Measurements from ENCODE around the gene PGBD1.

Gene PGBD1, protein sequence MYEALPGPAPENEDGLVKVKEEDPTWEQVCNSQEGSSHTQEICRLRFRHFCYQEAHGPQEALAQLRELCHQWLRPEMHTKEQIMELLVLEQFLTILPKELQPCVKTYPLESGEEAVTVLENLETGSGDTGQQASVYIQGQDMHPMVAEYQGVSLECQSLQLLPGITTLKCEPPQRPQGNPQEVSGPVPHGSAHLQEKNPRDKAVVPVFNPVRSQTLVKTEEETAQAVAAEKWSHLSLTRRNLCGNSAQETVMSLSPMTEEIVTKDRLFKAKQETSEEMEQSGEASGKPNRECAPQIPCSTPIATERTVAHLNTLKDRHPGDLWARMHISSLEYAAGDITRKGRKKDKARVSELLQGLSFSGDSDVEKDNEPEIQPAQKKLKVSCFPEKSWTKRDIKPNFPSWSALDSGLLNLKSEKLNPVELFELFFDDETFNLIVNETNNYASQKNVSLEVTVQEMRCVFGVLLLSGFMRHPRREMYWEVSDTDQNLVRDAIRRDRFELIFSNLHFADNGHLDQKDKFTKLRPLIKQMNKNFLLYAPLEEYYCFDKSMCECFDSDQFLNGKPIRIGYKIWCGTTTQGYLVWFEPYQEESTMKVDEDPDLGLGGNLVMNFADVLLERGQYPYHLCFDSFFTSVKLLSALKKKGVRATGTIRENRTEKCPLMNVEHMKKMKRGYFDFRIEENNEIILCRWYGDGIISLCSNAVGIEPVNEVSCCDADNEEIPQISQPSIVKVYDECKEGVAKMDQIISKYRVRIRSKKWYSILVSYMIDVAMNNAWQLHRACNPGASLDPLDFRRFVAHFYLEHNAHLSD

DNA sequence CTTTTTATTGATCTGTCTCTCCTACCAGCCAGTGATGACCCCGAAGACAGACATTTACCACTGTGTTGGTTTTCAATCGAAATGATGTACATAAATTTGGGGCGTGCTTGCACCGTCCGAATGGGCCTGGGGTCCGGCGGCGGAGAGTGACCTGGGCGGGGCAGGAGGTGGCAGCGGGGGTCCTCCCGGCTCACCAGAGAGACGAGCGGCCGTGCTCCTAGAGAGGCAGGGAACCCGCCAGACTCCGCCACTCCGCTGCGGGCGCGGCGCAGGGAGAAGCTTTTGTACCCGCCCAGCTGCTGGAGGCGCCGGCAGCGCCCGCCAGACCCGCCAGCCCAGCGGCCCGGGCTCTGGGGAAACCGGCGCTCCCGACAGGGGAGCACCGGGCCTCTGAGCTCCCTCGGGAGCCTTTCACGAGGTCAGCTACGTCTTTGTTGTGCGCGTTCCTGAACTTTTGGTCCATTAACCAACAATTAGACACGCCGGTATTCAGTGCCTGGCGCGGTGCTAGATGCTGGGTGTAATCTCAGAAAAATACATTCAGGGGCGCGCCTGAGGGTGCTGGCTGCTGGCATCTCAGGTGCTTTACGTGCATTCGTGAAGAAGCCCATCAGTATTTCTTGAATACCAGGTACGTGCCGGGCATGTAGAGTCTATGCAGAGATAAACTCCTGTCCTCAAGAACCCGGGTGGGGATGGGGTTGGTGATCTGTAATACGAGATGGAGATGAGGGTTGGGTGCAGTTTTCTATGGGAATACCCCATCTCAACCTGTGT lies at the start of gene PGBD1:
TSS of gene PGBD1 (plus strand) at position 285 of the 777 bp plus-strand sequence. CDS start 2,242 bp downstream, outside the sequence.
- no peak for FAIRE-seq

DNA sequence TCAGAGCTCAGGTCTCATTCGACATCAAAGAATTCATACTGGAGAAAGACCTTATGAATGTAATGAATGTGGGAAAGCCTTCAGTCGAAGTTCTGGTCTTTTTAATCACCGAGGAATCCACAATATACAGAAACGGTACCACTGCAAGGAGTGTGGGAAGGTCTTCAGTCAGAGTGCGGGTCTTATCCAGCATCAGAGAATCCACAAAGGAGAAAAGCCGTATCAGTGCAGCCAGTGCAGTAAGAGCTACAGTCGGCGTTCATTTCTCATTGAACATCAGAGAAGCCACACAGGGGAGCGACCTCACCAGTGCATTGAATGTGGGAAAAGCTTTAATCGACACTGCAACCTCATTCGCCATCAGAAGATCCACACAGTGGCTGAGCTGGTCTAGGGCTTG lies 48.6 kb upstream of the PGBD1 start:
- no peak for FAIRE-seq

DNA sequence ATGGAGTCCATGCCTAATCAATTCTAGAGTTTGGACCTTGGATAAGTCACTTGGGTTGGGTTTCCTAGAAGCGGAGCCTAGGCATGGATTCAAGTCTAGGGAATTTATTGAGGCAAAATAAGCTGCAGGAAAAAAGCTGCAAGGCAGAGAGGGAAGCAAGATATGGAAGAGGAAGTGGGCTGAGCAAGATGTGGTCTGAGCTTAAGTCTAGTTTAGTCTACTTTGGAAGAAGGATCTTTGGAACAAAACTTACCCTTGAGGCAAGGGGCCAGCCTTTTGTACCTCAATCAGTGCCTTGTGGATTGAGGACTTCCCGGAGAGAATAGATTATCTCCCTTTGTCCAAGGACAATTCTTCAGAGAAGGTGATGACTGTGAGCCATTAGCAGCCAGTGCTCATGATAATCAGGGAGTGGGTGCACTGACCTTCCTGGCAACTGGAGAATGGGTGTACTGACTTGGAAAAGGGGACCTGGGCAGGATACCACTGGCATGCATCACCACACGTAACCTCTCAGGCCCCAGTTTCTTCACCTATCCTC lies 45.4 kb upstream of the PGBD1 start:
- FAIRE-seq = no peak

DNA sequence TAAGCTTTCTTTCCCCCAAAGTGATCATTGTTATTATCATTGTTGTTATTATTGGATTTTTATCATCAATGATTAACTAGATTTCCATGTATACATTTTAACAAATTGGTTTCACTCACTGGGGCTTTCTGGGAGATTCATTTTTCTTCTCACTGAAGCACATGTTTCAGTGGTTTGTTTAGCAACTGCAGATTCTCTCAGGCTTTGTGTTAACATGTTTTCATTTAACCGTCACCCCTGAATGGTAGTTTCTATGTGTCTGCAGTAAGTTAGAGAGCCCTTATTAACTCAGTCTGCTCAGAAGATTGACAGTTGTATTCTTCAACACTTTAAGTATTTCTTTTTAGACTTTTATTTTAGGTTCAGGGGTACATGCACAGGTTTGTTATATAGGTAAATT lies 41.7 kb upstream of the PGBD1 start:
- no peak for FAIRE-seq

DNA sequence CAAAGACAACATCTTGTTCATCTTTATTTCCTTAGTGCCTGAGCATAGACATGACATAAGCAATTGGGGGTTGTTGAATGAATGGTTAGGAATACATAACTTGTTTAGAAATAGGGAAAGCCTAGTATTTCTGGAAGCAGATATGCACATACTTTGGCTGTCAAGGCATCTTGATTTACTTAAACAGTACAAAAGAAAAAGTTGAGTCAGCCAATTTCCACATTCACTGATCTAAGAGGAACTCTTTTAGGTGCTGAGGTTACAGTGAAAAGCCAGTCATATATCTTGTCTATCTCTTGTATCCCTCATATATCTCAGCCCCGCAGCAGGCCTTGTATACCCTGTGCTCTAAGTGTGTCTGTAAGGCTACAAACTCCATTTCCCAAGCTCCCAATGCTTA lies 40.9 kb upstream of the PGBD1 start:
- FAIRE-seq = no peak

DNA sequence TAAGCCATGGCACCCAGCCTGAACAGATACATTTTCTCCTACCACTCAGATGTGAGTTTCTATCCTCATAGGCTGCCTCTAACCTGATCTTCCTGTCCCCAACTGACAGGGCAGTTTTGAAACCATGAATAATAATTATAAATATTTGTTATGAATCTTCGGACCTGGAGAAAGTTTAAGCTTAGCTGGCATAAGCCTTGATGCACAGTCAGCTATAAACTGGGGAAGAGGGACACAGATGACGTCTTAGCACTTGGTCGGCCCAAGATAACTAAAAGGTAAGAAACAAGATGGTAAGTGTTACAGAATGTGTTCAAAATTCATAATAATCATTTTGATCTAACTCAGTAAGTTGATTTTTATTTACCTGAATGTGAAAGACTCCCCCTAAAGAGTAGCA lies 37.4 kb upstream of the PGBD1 start:
- FAIRE-seq = no peak

DNA sequence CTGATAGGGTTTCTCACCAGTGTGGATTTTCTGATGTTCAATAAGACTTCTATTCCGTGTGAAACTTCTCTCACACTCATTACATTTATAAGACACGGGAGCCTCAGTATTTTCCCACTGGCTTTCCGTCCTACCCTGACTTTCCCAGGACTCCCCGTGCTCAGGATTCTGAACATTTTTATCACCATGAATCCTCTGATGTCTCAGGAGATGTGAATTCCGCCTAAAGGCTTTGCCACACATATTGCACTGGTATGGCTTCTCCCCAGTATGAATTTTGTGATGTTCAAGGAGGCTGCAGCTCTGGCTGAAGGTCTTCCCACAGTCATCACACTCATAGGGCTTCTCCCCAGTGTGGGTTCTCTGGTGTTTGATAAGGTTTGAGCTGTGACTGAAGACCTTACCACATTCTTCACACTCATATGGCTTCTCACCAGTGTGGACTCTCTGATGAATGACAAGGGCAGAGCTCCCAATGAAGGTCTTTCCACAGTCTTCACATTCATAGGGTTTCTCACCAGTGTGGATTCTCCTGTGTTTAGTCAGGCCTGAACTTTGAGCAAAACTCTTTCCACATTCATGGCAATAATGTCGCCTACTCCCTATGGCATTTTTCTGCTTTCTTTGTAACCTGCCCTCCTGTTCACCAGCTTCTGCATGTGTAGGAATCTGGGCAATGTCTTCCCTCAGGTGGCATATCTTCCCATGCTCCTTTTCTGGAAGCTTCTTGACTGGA lies 36.0 kb upstream of the PGBD1 start:
- no peak for FAIRE-seq

DNA sequence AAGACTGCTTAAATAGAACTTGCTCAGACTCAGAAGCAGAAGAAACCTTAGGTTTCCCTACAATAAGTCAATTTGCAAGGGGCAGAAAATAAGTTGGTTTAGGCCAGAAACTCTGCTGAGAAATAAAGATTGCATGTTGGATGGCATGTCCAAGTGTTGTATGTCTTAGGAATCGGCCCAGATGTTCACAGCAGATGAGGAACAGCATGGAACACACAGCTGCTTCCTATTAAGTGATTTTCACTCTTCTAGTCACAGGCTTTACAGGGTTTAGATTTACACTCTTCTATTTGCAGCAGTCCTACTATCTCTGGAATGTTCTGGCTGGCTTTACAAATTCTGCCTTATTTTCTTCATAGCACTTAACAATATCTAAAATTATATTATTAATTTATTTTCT lies 32.5 kb upstream of the PGBD1 start:
- FAIRE-seq = no peak

DNA sequence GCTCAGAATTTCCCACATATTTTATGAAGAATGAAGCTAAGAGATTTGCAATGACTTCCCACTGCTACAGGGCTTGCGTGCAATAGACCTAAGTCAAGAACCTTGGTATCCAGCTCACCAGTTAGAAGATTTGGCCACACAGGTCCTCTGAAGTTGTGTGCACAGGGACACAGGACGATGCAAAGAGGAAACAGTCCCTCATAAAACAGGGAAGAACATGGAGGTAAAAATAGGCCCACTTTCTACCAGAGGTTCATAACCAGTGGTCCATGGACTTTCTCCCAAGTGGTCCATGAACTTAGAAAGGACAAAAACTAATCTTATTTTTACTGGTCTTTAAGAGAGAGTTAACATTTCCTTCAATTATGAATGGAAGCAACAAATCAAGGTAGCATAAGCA lies 30.6 kb upstream of the PGBD1 start:
- FAIRE-seq = no peak

DNA sequence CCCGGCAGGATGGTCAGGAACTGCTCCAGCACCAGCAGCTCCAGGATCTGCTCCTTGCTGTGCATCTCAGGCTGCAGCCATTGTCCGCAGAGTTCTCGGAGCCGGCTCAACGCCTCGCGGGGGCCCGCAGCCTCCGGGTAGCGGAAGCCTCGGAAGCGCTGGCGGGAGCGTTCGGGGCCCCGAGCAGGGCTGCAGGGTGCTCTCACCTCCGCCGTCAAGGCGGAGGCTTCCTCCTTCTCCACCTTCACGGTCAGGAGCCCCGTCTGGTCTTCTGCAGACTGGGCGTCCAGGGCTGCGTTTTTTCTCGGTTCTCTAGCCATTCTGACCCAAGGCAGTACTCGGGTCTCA lies 29.7 kb upstream of the PGBD1 start:
- FAIRE-seq = no peak

DNA sequence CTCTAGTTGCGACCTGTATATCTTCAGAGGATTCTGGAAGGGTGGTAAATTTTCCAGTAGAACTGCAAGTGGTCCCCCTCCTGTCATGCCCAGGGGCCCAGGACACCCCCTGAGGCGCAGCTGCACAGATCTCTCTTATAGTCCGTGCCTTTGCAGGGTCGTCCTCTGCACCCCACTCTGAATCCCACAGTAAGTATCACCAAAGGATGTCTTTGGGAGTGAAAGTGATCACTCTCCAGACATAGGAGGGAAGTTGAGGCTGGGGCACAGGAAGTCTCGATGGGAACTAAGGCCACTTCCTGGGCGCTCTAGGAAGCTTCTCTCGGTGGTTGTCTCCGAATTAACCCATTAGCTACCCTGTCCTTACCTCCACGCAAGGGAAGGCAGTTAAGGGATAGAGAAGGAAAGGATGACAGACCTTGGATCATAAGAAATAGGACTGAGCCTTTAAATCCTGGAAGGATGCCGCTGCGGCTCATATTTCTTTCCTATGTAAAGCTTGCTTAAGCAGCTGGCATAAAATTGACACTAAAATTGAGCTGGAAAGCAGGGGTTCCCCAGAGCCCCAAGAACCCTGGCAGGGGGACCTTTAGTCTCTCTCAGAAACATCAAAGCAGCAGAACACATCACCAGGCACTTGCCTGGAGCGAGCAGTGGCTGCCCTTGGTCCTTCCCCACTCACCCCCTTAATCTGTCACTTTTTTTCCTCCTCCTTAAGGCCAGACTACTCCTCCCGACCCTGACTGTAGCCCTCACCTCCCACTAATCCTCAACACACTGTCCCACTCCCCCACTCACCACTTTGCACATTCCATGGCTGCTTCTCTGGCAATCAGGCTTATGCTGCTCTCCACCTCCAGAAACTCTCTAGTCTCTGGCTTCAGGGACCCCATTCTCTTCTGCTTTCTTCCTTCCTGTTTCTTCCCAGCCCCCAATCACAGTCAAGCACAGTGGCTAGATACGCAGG lies 29.1 kb upstream of the PGBD1 start, which contains the start of gene ZKSCAN4:
TSS of gene ZKSCAN4 (minus strand) at position 261 of the 967 bp plus-strand sequence. CDS start 289 bp downstream, outside the sequence.
- FAIRE-seq = peak; percentile 85

DNA sequence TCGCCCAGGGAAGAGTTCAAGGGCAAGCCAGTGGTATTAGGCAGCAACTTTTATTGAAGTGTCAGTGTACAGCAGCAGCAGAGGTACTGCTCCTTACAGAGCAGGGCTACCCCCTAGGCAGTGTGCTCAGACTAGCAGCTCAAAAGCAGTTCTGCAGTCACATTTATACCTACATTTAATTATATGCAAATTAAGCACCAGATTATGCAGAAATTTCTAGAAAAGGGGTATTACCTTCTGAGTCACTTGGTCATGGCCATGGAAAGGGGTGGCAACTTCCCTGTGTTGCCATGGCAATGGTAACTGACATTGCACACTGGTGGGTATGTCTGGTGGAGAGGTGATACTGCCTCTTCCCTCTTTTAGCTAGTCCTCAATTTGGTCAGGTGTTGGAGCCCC lies 27.3 kb upstream of the PGBD1 start:
- FAIRE-seq = no peak

DNA sequence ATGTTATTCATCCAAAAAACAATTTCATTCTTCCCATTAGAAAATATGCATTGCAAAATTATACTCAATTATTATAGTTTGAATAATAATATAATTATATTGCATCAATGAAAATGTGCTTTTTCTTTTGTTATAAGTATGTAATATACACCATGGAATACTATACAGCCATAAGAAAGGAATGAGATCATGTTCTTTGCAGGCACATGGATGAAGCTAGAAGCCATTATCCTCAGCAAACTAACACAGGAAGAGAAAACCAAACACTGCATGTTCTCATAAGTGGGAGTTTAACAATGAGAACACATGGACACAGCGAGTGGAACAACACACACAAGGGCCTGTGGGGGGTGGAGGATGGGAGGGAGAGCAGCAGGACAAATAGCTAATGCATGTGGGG lies 24.3 kb upstream of the PGBD1 start:
- FAIRE-seq = no peak

DNA sequence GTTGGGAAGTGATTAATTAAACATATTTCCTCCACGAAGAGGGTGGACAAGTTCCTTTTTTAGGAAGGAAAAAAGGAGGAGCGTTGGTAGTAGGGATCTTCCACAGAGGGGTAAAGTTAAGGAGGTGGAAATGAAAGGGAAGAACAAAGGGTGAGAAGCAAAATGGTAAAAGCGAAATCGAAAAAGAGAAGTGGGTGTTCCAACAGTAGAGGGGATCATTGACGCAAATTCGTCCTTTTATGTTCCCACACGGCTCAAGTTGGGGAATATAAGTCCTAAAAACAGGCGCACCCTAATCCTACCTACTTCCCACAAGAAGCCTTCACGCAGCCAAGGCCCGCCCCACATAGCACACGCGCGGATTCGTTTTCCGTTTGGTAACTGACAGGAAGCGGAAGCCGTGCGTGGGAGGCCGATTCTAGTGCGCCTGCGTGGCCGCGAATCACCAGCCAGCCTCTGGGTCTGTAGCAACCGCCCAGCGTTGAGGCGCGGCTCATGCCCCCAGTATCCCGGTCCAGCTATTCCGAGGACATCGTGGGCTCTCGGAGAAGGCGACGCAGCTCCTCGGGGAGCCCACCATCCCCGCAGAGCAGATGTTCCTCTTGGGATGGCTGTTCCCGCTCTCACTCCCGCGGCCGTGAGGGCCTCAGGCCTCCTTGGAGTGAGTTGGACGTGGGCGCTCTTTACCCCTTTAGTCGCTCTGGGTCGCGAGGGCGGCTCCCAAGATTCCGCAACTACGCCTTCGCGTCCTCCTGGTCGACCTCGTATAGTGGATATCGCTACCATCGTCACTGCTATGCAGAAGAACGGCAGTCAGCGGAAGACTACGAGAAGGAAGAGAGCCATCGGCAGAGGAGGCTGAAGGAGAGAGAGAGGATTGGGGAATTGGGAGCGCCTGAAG lies 22.2 kb upstream of the PGBD1 start, which contains the start of gene NKAPL:
TSS of gene NKAPL (plus strand) at position 421 of the 901 bp plus-strand sequence. CDS start at position 496, 75 bp downstream.
- FAIRE-seq = no peak

DNA sequence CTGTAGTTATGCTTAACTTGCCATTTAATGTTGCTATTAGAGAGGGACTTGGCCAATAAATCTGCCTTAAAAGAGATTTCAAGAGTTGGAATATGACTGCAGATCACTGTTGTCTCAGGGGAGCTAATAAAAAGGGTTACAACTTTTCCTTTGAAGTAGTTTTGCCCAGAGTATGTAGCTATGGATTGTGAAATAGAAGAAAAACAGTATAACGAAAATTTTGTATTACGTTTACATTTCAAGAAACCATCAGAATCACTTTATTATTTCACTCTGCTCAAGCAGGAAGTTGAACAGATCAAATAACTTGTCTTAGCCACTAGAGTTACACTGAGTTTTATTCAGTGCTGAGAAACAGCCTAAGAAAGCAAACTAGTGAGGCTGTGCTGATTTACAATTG lies 17.4 kb upstream of the PGBD1 start:
- no peak for FAIRE-seq

DNA sequence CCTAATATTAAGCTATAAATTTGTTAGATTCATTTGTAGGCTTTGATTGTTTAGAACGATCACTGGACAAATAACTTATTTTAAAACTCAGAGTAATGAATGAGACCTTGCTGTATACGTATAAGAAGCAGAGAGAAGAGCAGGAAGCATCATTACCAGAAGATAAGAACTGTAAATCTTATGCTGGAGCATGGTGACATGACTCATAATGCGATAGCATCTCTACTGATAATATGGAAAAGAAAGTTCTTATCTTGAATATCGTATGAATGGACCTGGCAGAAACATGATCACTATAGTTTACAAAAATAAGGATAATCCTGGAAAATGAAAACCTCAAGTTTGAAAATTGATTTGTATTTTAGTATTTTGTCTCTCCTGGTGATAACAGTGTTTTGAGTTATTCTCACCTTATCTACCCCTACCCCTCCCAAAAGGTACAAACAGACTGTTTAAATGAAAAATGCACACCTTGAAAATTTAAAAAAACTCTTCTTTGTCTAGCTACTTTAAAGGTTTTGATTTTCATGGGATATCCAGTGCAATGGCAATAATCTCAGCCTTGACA lies 16.5 kb upstream of the PGBD1 start:
- FAIRE-seq = no peak

DNA sequence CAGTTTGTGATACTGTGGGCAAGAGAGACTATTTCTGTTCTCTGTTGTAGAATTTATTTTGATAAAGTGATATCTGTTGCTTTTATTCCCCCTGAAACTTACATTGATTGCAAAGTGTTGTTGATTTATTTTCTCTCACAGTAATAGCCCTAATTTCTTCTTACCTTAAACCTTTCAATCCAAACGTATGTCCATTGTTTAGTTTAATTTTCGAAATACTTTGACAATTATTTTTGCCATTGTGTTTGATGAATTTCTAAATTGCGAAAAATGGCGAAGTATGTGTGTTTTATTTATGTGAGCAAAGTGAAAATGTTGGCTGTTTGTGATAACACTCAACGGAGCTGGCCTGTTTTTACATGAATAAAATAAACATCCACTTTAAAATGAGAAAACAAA lies 14.8 kb upstream of the PGBD1 start:
- FAIRE-seq = no peak

DNA sequence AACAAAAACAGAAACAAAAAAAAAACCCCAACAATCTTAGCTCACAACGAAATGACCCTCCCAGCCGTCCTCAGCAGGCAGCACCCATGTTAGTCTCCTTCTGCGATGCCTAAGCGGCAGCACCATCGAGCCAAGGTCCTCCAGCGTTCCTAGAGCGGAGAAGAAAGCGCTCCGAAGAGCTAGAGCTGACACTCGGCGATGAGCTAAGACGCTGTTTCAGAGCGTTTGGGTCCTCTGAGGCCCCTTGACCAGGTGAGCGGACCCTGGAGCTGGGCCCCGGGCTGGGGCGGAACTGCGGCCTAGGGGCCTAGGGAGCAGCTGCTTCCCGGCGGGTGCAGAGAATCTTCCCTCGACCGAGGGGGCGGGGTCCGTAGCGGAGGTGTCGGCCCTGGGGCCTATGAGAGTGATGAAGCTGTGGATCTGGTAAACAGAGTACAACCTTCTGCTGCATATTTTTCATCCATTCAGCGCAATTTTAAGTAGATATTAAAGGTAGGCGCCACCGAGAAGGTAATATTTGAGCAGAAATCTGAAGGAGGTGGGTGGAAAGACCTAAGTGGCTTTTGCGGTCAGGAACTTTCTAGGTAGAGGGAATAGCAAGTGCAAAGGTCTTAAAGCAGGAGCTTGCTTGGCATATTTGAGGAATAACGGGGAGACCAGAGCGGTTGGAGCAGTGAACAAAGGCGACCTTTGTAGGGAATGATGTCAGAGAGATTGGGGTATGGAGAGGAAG lies 14.2 kb upstream of the PGBD1 start, which contains the start of gene ZSCAN26:
TSS of gene ZSCAN26 (plus strand) at position 182 of the 733 bp plus-strand sequence. CDS start 4,777 bp downstream, outside the sequence.
- FAIRE-seq = peak; percentile 91

DNA sequence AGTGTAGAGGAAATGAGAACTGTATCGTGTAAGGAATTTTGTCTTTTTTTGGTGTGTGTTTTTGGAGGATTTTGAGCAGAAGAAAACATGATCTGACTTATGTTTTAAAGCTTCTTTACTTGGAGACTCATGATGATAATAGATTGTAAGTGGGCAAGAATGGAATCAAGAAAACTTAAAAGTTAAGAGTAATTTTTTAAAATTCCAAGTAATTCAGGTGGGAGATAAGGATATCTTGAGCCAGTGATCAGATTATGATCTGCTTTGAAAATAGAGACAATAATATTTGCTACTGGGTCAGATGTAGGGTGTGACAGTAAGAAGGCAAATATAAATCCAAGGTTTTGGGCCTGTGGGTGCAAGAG lies 13.7 kb upstream of the PGBD1 start:
- FAIRE-seq = no peak

All from G401.6 (cell line).